WTC11 (cell line): Measurements from ENCODE around the gene CFAP77. TPM values are rescaled to one million over a fixed set of nuclear protein-coding genes. Genes with fewer than 3 reads are reported as not detected.
A peak's percentile ranks its signal among the peaks of the same experiment; 100 is the strongest.

Experiments used
- ATAC-seq: fragments of 200-7000 bp; cut with Tn5 transposase; 2 replicates; pipeline ENCODE4 v1.10.0; 2021; ENCODE audit warnings: mild to moderate bottlenecking, moderate library complexity
- CTCF ChIA-PET: fragments of 300-600 bp; sonication (Branson Sonifier 250); formaldehyde crosslinking; loops from one replicate; lab custom pipeline; 2021; ENCODE audit warnings: antibody characterized with exemption; lab: Charles Lee
- POLR2A ChIA-PET: fragments of 350-600 bp; sonication (Branson Sonifier 250); formaldehyde crosslinking; loops from one replicate; lab custom pipeline; 2021; ENCODE audit warnings: antibody characterized with exemption; lab: Charles Lee
- DNase-seq: peaks from one replicate; pipeline ENCODE4 v3.0.0; 2021; ENCODE audit warnings: low spot score
- H3K27ac Mint-ChIP-seq: 2 replicates; pipeline ENCODE4 v1.8.0; 2021; ENCODE audit warnings: mixed read lengths
- H3K27me3 Mint-ChIP-seq: 2 replicates; pipeline ENCODE4 v1.8.0; 2021; ENCODE audit warnings: low read depth, mild to moderate bottlenecking, moderate library complexity, mixed read lengths
- H3K36me3 Mint-ChIP-seq: 2 replicates; pipeline ENCODE4 v1.8.0; 2021; ENCODE audit warnings: mixed read lengths
- H3K4me1 Mint-ChIP-seq: 2 replicates; pipeline ENCODE4 v1.8.0; 2022; ENCODE audit warnings: mixed read lengths
- H3K4me3 Mint-ChIP-seq: 2 replicates; pipeline ENCODE4 v1.8.0; 2021; ENCODE audit warnings: mild to moderate bottlenecking, moderate library complexity, mixed read lengths
- H3K9me3 Mint-ChIP-seq: 2 replicates; pipeline ENCODE4 v1.8.0; 2021; ENCODE audit warnings: mixed read lengths
- ATF6 ChIP-seq: sonication (generic); formaldehyde crosslinking; IDR thresholded peaks from 2 replicates; pipeline ENCODE4 v1.8.1; 2023; ENCODE audit warnings: mild to moderate bottlenecking, missing genetic modification reagents
- ELF4 ChIP-seq: sonication (generic); formaldehyde crosslinking; IDR thresholded peaks from 2 replicates; pipeline ENCODE4 v1.8.1; 2022; ENCODE audit warnings: low read depth, mild to moderate bottlenecking, moderate library complexity, missing genetic modification reagents
- ETV6 ChIP-seq: sonication (generic); formaldehyde crosslinking; IDR thresholded peaks from 2 replicates; pipeline ENCODE4 v1.8.1; 2022; ENCODE audit warnings: mild to moderate bottlenecking, missing genetic modification reagents
- FOXP1 ChIP-seq: sonication (generic); formaldehyde crosslinking; IDR thresholded peaks from 2 replicates; pipeline ENCODE4 v1.8.0; 2022; ENCODE audit warnings: missing genetic modification reagents, mild to moderate bottlenecking, moderate library complexity, borderline replicate concordance
- GABPB1 ChIP-seq: sonication (generic); formaldehyde crosslinking; IDR thresholded peaks from 2 replicates; pipeline ENCODE4 v1.8.1; 2023; ENCODE audit warnings: mild to moderate bottlenecking, missing genetic modification reagents
- HMGXB4 ChIP-seq: sonication (generic); formaldehyde crosslinking; IDR thresholded peaks from 2 replicates; pipeline ENCODE4 v1.8.1; 2023; ENCODE audit warnings: mild to moderate bottlenecking, moderate library complexity, missing genetic modification reagents
- NFATC4 ChIP-seq: fragments of 250-450 bp; sonication (Bioruptor Pico); IDR thresholded peaks from 2 replicates; pipeline ENCODE4 v1.9.0; 2021; ENCODE audit warnings: mild to moderate bottlenecking
- NR1H2 ChIP-seq: sonication (generic); formaldehyde crosslinking; IDR thresholded peaks from 2 replicates; pipeline ENCODE4 v1.9.0; 2021; ENCODE audit warnings: mild to moderate bottlenecking, moderate library complexity, missing genetic modification reagents
- TP53 ChIP-seq: sonication (generic); formaldehyde crosslinking; IDR thresholded peaks from 2 replicates; pipeline ENCODE4 v1.8.1; 2023; ENCODE audit warnings: mild to moderate bottlenecking, missing genetic modification reagents
- ZNF232 ChIP-seq: sonication (generic); formaldehyde crosslinking; IDR thresholded peaks from 2 replicates; pipeline ENCODE4 v1.8.0; 2022; ENCODE audit warnings: mild to moderate bottlenecking, missing genetic modification reagents
- ZNF416 ChIP-seq: fragments of 250-450 bp; sonication (Bioruptor Pico); IDR thresholded peaks from 2 replicates; pipeline ENCODE4 v1.9.0; 2021; ENCODE audit warnings: mild to moderate bottlenecking, inconsistent platforms
- ZNF425 ChIP-seq: fragments of 250-450 bp; sonication (Bioruptor Pico); conservative IDR thresholded peaks from 2 replicates; pipeline ENCODE4 v1.9.0; 2021; ENCODE audit warnings: mild to moderate bottlenecking
- total RNA-seq: library from RNA; stranded (reverse); gene quantifications from 3 replicates; pipeline ENCODE4 v1.2.3, GENCODE V29; 2021
- TF ChIP-seq, protein P1 (sequence below): fragments of 250-450 bp; sonication (Bioruptor Pico); IDR thresholded peaks from 2 replicates; pipeline ENCODE4 v1.9.0; 2021; ENCODE audit warnings: mild to moderate bottlenecking, borderline replicate concordance
- TF ChIP-seq, protein P2 (sequence below): sonication (generic); formaldehyde crosslinking; IDR thresholded peaks from 2 replicates; pipeline ENCODE4 v1.8.0; 2022; ENCODE audit warnings: mild to moderate bottlenecking, missing genetic modification reagents
- TF ChIP-seq, protein P3 (sequence below): sonication (generic); formaldehyde crosslinking; IDR thresholded peaks from 2 replicates; pipeline ENCODE4 v1.8.1; 2023; ENCODE audit warnings: mild to moderate bottlenecking, missing genetic modification reagents, moderate library complexity
- TF ChIP-seq, protein P4 (sequence below): fragments of 250-450 bp; sonication (Bioruptor Pico); IDR thresholded peaks from 2 replicates; pipeline ENCODE4 v1.9.0; 2021; ENCODE audit warnings: mild to moderate bottlenecking

CFAP77 gene
- total RNA-seq, 1 experiment from 2014 or later = 1.2 TPM

- TF ChIP-seq, protein P1, sequence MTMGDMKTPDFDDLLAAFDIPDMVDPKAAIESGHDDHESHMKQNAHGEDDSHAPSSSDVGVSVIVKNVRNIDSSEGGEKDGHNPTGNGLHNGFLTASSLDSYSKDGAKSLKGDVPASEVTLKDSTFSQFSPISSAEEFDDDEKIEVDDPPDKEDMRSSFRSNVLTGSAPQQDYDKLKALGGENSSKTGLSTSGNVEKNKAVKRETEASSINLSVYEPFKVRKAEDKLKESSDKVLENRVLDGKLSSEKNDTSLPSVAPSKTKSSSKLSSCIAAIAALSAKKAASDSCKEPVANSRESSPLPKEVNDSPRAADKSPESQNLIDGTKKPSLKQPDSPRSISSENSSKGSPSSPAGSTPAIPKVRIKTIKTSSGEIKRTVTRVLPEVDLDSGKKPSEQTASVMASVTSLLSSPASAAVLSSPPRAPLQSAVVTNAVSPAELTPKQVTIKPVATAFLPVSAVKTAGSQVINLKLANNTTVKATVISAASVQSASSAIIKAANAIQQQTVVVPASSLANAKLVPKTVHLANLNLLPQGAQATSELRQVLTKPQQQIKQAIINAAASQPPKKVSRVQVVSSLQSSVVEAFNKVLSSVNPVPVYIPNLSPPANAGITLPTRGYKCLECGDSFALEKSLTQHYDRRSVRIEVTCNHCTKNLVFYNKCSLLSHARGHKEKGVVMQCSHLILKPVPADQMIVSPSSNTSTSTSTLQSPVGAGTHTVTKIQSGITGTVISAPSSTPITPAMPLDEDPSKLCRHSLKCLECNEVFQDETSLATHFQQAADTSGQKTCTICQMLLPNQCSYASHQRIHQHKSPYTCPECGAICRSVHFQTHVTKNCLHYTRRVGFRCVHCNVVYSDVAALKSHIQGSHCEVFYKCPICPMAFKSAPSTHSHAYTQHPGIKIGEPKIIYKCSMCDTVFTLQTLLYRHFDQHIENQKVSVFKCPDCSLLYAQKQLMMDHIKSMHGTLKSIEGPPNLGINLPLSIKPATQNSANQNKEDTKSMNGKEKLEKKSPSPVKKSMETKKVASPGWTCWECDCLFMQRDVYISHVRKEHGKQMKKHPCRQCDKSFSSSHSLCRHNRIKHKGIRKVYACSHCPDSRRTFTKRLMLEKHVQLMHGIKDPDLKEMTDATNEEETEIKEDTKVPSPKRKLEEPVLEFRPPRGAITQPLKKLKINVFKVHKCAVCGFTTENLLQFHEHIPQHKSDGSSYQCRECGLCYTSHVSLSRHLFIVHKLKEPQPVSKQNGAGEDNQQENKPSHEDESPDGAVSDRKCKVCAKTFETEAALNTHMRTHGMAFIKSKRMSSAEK (CRISPR knock-in tag) = no peak
- TF ChIP-seq TP53 (CRISPR knock-in tag) (no peak), FOXP1 (CRISPR knock-in tag) (no peak), HMGXB4 (CRISPR knock-in tag) (no peak)
- TF ChIP-seq, all 79 proteins: peak for 0
These were observed 167.1 kb downstream of the CFAP77 start (continued) for GRCh38 chr9:132577119-132577518.

DNA sequence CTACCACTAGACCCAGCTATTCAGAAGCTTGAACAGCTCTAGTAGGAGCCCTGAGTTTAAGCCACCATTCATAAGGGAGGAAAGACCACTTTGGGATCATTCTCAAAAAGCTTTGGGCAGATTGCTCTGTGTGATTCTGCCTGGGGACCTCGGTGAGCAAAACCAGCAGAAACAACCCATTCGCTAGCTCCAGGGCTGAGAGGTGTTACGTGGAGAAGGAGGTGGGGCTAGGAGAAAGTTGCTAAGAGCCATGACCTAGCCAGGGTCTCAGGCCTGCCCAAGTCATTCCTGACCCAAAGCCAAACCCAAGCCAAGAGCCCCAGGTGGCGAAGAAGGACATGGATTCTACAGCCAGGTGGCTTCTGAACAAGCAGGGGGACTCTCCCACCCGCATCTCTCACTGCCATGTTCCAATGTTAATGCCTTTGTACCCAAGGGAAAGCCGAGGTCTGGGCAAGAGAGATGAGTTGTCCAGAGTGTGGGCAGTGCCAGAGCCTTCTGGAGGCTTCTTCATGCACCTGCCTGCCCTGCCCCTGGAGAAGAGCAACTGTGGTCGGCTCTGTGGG, 168.4 kb downstream of the CFAP77 start:
- Mint-ChIP-seq H3K9me3 (no peaks in the 10 kb centered on the region), H3K27ac (no peak overlapping the region), H3K4me3 (no peak overlapping the region), H3K27me3 (peaks cover 85% of the 10 kb centered on the region), H3K4me1 (peaks cover 15% of the 10 kb centered on the region), H3K36me3 (no peaks in the 10 kb centered on the region)
- DNase-seq = no peak
- POLR2A ChIA-PET = no interaction called here
- CTCF ChIA-PET = interaction anchor here (0.7 to 1.7 kb wide), 5 partner anchors 18 to 164 kb away, joined by 3 to 4 read pairs (median 4); partner anchors contain the start of gene DDX31
- TF ChIP-seq, protein P2, sequence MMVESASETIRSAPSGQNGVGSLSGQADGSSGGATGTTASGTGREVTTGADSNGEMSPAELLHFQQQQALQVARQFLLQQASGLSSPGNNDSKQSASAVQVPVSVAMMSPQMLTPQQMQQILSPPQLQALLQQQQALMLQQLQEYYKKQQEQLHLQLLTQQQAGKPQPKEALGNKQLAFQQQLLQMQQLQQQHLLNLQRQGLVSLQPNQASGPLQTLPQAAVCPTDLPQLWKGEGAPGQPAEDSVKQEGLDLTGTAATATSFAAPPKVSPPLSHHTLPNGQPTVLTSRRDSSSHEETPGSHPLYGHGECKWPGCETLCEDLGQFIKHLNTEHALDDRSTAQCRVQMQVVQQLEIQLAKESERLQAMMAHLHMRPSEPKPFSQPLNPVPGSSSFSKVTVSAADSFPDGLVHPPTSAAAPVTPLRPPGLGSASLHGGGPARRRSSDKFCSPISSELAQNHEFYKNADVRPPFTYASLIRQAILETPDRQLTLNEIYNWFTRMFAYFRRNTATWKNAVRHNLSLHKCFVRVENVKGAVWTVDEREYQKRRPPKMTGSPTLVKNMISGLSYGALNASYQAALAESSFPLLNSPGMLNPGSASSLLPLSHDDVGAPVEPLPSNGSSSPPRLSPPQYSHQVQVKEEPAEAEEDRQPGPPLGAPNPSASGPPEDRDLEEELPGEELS = no peak
- TF ChIP-seq, protein P3, sequence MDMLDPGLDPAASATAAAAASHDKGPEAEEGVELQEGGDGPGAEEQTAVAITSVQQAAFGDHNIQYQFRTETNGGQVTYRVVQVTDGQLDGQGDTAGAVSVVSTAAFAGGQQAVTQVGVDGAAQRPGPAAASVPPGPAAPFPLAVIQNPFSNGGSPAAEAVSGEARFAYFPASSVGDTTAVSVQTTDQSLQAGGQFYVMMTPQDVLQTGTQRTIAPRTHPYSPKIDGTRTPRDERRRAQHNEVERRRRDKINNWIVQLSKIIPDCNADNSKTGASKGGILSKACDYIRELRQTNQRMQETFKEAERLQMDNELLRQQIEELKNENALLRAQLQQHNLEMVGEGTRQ (CRISPR knock-in tag) = no peak
- ATAC-seq = no peak

DNA sequence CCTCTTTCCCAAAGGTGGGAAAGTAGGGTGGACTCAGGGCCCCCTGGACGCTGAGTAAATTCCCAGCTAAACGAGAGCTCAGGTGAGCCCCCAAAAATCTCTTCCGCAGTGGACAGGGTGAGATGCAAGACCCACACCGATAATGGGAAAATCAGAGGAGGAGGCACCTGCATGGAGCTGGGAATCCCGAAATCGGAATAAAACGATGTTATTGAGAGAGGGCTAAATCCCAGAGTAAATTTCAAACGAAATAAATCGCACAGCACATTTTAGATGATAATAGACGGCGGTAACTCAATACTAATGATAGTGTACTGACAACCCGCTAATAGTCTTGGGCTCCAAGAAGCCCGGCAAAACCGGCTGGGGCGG, 169.4 kb downstream of the CFAP77 start:
- Mint-ChIP-seq H3K27ac (no peak overlapping the region), H3K4me1 (peaks cover 22% of the 10 kb centered on the region), H3K27me3 (peaks cover 95% of the 10 kb centered on the region), H3K9me3 (no peaks in the 10 kb centered on the region), H3K36me3 (no peaks in the 10 kb centered on the region), H3K4me3 (peak overlapping the region; percentile 50)
- POLR2A ChIA-PET = no interaction called here
- ATAC-seq (no peak), DNase-seq (no peak)
- CTCF ChIA-PET = interaction anchor here (0.7 to 1.7 kb wide), 3 partner anchors 12 to 165 kb away, joined by 4 read pairs; no protein-coding TSS in a partner anchor
- TF ChIP-seq ZNF416 (CRISPR knock-in tag) (no peak), ATF6 (CRISPR knock-in tag) (no peak), ETV6 (CRISPR knock-in tag) (no peak), ELF4 (CRISPR knock-in tag) (no peak), ZNF232 (CRISPR knock-in tag) (no peak), NR1H2 (CRISPR knock-in tag) (no peak), NFATC4 (CRISPR knock-in tag) (no peak), ZNF425 (CRISPR knock-in tag) (no peak), GABPB1 (no peak)
- TF ChIP-seq, protein P4, sequence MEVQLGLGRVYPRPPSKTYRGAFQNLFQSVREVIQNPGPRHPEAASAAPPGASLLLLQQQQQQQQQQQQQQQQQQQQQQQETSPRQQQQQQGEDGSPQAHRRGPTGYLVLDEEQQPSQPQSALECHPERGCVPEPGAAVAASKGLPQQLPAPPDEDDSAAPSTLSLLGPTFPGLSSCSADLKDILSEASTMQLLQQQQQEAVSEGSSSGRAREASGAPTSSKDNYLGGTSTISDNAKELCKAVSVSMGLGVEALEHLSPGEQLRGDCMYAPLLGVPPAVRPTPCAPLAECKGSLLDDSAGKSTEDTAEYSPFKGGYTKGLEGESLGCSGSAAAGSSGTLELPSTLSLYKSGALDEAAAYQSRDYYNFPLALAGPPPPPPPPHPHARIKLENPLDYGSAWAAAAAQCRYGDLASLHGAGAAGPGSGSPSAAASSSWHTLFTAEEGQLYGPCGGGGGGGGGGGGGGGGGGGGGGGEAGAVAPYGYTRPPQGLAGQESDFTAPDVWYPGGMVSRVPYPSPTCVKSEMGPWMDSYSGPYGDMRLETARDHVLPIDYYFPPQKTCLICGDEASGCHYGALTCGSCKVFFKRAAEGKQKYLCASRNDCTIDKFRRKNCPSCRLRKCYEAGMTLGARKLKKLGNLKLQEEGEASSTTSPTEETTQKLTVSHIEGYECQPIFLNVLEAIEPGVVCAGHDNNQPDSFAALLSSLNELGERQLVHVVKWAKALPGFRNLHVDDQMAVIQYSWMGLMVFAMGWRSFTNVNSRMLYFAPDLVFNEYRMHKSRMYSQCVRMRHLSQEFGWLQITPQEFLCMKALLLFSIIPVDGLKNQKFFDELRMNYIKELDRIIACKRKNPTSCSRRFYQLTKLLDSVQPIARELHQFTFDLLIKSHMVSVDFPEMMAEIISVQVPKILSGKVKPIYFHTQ = no peak
